ENCODE data around the gene S100A2.

- TF ChIP-seq CTCF (IDR thresholded peaks at IDR 0.05; ENCODE audit: low read depth, low read length, poor library complexity, severe bottlenecking) (no peak), EZH2phosphoT487 (IDR thresholded peaks at IDR 0.05; ENCODE audit: borderline replicate concordance, low read length) (no peak)
These were observed 27.3 kb downstream of the S100A2 start for GRCh38 chr1:153538315-153538821.

Data from DOHH2 (cell line).